Omental fat pad (tissue), 4 donors: ENCODE data around the gene PERM1. TPM values are rescaled to one million over a fixed set of nuclear protein-coding genes. Genes with fewer than 3 reads are reported as not detected.
"Not testable (repeated sequence)": the region's sequence is repeated elsewhere in the genome, so short reads cannot be mapped to it uniquely, and the experiment has no call there.

Source experiments
- ATAC-seq: fragments of 150-250 bp; one replicate; pipeline ENCODE4 v1.9.1; 2016; ENCODE audit warnings: mild to moderate bottlenecking, moderate library complexity; ENCODE audit not compliant: low FRiP score
- DNase-seq: peaks from one replicate; pipeline ENCODE4 v3.0.0-alpha.2; 2019; ENCODE audit warnings: low spot score
- CTCF ChIP-seq, 3 donors: fragments of 450-650 bp; IDR thresholded peaks; one replicate each; pipeline ENCODE4 v1.5.1; 2016 to 2017; ENCODE audit warnings: antibody characterized with exemption in 3 of 3, mild to moderate bottlenecking in 3 of 3, moderate library complexity in 2 of 3
- total RNA-seq, 4 donors: library from RNA; depleted of rRNA; stranded (reverse); fragments of >200 nt; gene quantifications; one replicate each; pipeline ENCODE4 v1.1.0, GENCODE V29; 2016

Gene PERM1
- total RNA-seq, 4 donors from 2014 or later = 0.36 to 1.4 TPM; not detected in 2

GRCh38 chr1:947958-948357 is 33.9 kb downstream of the PERM1 start:
- ATAC-seq (no peak), DNase-seq (no peak)
- TF ChIP-seq CTCF (IDR thresholded peaks at IDR 0.05) = no peak

- DNase-seq, ATAC-seq: not testable (repeated sequence)
Measured at GRCh38 chr1:946811-947210, 35.1 kb downstream of the PERM1 start.

DNA sequence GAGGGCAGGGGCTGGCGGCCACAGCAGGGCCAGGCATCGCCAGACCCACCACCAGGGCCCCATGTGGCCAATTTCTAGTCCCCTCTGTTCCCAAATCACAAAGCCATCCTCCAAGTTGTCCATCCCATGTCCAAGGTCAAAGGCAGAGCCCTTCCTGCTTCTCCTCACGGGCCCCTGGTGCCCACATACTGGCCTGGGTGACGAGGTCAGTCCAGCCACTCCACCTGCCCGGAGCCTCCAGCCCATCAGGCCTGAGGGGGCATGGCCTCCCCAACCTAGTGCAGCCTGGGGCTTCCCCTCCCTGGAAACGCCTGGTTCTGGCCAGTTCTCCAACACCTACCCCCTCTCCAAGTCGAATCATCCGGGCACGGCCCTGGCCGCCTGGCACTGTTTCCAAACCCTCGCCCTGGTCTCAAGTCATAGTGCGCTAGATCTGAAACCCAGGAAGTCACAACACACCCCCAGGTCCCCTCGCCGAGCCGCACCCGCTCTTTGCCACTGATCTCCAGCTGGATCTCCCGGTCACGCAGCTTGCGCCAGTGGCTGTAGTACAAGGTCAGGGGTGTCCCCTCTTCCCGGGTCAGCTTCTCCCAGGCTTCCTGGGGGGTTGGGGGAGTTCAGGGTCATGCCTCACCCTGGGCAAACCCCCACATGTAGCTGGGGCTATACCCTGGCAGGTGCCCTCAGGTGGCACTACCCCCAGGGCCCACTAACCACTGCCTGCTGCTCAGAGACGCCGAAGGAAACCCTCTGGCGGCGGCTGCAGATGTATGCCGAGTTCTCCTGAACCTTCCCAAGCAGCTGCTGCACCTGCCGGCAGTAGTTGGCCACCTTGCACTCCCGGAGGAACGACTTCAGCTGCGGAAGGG is 36.0 kb downstream of the PERM1 start:
- no peak for ATAC-seq
- DNase-seq = no peak
- no peak for TF ChIP-seq CTCF (IDR thresholded peaks at IDR 0.05)

DNA sequence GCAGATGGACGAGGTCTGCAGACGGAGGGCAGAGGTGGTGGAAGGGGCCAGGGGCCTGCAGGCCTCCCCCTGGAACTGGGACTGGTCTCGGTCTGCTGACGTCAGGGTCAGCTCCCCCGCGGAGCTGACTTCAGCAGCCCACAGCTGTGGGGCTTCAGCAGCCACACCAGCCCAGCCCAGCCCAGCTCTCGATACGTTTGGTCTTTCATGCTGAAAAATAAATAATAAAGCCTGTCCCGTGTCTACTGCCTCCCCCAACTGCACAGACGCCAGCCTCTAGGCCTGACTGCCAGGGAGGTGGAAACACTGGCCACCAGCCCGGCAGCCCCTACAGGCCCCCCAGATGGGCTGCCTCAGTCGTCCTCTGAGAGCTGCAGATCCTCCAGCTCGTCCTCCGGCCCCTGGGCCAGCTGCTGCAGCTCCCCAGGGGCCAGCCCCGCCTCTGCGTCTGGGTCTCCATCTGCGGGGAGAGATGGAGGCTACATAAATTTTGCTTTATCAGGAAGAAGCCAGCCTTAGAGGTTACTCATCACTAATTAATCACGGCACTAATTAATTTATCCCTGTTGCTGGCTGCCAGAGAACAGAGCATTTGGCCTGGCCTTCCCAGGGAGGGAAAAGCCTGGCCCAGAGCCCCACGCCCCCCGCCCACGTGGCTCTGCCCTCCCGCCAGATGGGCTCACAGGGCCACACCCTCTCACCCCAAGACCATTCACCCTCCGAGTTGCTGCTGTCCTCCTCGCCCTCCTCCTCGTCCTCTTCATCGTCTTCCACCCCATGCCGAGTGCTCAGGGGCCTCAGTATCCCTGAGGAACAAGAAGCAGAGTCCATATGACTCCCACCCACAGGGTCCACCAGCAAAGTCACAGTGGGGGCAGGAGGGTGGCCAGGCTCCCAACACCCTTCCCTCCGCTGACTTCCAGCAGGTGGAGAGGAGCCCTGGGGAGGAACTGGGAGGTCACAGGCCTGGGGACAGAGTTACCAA is 37.3 kb downstream of the PERM1 start:
- no peak for DNase-seq
- TF ChIP-seq CTCF (IDR thresholded peaks at IDR 0.05) = no peak
- ATAC-seq = peak; percentile 14

- TF ChIP-seq CTCF (IDR thresholded peaks at IDR 0.05) = no peak
- ATAC-seq (no peak), DNase-seq (no peak)
Measured at GRCh38 chr1:943545-944340, 38.1 kb downstream of the PERM1 start.

DNA sequence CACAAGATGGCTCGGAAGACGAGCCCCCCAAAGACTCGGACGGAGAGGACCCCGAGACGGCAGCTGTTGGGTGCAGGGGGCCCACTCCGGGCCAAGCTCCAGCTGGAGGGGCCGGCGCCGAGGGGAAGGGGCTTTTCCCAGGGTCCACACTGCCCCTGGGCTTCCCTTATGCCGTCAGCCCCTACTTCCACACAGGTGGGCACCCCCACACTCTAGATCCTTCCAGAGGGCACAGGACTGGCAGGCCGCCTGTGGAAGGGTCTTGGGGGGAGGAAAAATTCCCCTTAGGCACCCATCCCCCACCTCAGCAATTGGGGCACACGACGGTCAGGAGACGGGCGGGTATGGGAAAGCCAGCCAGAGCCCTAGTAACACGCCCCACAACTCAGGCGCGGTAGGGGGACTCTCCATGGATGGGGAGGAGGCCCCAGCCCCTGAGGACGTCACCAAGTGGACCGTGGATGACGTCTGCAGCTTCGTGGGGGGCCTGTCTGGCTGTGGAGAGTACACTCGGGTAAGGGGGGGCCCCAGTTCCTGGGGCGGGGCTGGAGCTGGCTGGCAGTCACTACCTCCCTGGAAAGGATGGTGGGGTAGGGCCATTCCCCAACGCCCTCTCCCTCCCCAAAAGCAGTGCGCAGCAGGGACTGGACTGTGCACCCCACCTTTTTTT is 38.9 kb downstream of the PERM1 start:
- no peak for ATAC-seq
- TF ChIP-seq CTCF (IDR thresholded peaks at IDR 0.05) = no peak

More for the DNA sequence above, 38.9 kb downstream of the PERM1 start:
- no peak for DNase-seq
